Small intestine (tissue), 7 donors: ENCODE results near the gene LMCD1. TPM values are rescaled to one million over a fixed set of nuclear protein-coding genes. Genes with fewer than 3 reads are reported as not detected.

Experiments
- DNase-seq, 2 donors: peaks; one replicate each; pipeline versions ENCODE4 v3.0.0 to v3.0.0-alpha.2; 2013
- FAIRE-seq: peaks from 2 replicates; lab custom pipeline; 2012; peaks lifted over from hg19 to GRCh38; lab: Jason Lieb, UNC
- H3K27ac ChIP-seq, 3 donors: one replicate each; pipeline ENCODE4 v1.5.1; 2013; ENCODE audit warnings: low read length in 2 of 3, mild to moderate bottlenecking in 2 of 3, control low read depth in 1 of 3, inconsistent platforms in 1 of 3, low read depth in 1 of 3, moderate library complexity in 1 of 3
- H3K27me3 ChIP-seq, 3 donors: one replicate each; pipeline ENCODE4 v1.6.1; 2013; ENCODE audit warnings: low read length in 3 of 3, inconsistent platforms in 1 of 3; ENCODE audit not compliant: control insufficient read depth in 3 of 3, insufficient read depth in 3 of 3
- H3K36me3 ChIP-seq, 3 donors: one replicate each; pipeline ENCODE4 v1.6.1; 2013; ENCODE audit warnings: low read length in 3 of 3, inconsistent platforms in 1 of 3, low read depth in 1 of 3, mild to moderate bottlenecking in 1 of 3, moderate library complexity in 1 of 3; ENCODE audit not compliant: control insufficient read depth in 3 of 3, insufficient read depth in 2 of 3
- H3K4me1 ChIP-seq, 3 donors: one replicate each; pipeline ENCODE4 v1.6.1; 2013; ENCODE audit warnings: low read length in 2 of 3, inconsistent platforms in 1 of 3, low read depth in 1 of 3, mild to moderate bottlenecking in 1 of 3, moderate library complexity in 1 of 3; ENCODE audit not compliant: control insufficient read depth in 3 of 3, insufficient read depth in 2 of 3
- H3K4me3 ChIP-seq, 3 donors: one replicate each; pipeline ENCODE4 v1.5.1; 2013; ENCODE audit warnings: low read length in 3 of 3, control low read depth in 1 of 3, inconsistent platforms in 1 of 3, low read depth in 1 of 3, mild to moderate bottlenecking in 1 of 3, moderate library complexity in 1 of 3
- H3K9me3 ChIP-seq, 2 donors: one replicate each; pipeline ENCODE4 v1.6.1; 2013; ENCODE audit warnings: low read depth in 1 of 2, low read length in 1 of 2; ENCODE audit not compliant: control insufficient read depth in 2 of 2, insufficient read depth in 1 of 2
- WGBS, 3 donors: extraction: QIAGEN DNeasy Blood & Tissue Kit; methylation state at CpG; one replicate each; pipeline ENCODE4 v1.1.7; 2013; 5-methylcytosine and 5-hydroxymethylcytosine counted together
- polyA plus RNA-seq, 4 donors: library from polyadenylated mRNA; stranded (reverse) in 3 of 4; unstranded in 1 of 4; fragments of 200-250 nt in 3 of 4; fragments of 120-200 nt in 1 of 4; gene quantifications; one replicate each; pipeline versions ENCODE4 v1.2.1 to v1.2.3, GENCODE V29; 2013
- donor health status: healthy with polysubstance abuse.
- donor health status: control.
- donor health status: control.
- donor health status: Bipolar disorder and iron deficiency.
- donor health status: healthy.

LMCD1 gene
- polyA plus RNA-seq, 4 donors = 2.5 to 29.4 (median 14.7) TPM

DNA sequence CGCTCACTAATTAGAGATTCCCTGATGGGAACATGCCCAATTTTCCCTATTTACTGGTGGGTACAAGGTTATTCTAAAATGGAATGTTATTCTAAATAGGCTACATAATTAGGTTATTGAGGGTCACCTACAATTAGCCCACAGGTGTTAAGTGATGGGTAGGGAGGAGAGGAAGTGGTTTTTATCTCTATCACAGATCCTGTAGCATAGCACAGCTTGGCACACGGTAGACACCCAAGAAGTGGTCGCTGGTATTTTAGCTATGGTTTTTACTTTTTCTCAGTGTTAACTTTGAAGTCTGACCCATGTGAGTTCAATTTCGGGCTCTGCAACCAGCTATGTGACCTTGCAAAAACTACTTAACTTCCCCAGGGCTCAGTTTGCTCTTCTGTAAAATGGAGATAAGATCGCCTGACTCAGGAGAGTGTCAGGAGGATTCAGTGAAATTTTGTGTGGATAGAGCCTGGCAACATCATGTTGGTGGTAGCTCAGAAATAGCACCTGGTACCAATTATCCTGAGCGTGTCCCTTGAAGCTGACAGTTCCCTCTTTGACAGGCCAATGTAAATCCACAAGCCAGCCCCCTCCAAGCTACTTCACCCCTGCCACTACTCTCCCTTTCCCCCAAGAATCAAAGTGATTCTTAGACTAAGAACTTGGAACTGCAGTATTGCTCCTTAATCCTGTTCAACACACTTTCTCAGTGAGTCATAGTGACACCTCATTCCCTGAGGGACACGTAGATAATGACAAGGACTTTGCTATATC, 8.7 kb upstream of the LMCD1 start:
- FAIRE-seq = no peak
- 77 to 82% (median 77%) methylated on average over 7 of the region's 7 CpGs for WGBS, 3 donors

DNA sequence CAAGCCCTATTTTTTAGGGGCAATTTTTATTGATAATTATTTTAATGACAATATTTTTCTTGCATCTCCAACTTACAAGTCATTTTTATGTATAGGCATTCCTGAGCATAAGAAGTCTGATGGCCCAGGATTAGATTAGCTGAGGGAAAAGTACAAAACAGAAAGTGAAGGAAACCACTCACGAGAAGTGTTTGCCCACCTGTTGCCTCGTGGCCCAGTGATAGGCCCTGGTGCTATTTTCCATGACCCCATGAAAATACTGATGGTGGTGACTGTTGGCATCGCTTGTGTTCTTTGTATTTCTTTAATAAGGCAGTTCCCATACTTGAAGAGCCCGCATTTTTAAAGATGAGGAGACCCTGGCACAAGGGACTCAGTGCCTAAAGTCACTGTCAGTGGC, 7.9 kb upstream of the LMCD1 start:
- H3K4me3 ChIP-seq = no peak overlapping the region
- FAIRE-seq = no peak
- H3K9me3 ChIP-seq = peaks cover 0 to 3% of the 10 kb centered on the region in 2 donors
- H3K4me1 ChIP-seq = peaks cover 0 to 15% (median 0%) of the 10 kb centered on the region in 3 donors
- H3K36me3 ChIP-seq = peaks cover 0 to 2% (median 0%) of the 10 kb centered on the region in 3 donors
- H3K27me3 ChIP-seq = peaks cover 0 to 9% (median 0%) of the 10 kb centered on the region in 3 donors
- no peak for DNase-seq
- H3K27ac ChIP-seq = no peak overlapping the region
- WGBS, 3 donors = 87 to 94% (median 88%) methylated on average over 4 of the region's 4 CpGs

More for the DNA sequence above, 8.7 kb upstream of the LMCD1 start:
- Histone ChIP-seq H3K9me3 (no peaks in the 10 kb centered on the region), H3K27me3 (peaks cover 0 to 9% (median 0%) of the 10 kb centered on the region in 3 donors), H3K27ac (no peak overlapping the region), H3K36me3 (peaks cover 0 to 2% (median 0%) of the 10 kb centered on the region in 3 donors), H3K4me3 (no peak overlapping the region), H3K4me1 (peaks cover 0 to 15% (median 0%) of the 10 kb centered on the region in 3 donors)
- DNase-seq = peak; percentile 17 to 66

DNA sequence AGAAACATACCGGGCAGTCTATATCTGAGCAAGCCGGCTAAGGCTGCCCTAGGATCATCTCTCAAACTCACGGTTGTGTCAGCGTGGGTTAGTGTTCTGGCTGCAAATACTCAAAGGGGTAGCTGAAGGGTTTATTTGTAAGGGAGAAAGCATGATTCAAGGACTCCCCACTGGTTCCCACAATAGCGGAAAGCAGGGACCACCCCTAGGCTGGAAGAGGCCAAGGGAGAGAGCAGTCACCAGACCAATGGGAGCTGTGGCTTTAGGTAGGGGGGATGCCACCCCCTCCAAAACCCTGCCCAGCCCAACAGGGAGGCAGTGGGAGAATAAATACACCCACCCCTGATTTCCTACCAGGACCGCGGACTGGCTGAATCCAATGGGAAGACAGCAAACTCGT, 7.3 kb upstream of the LMCD1 start:
- no peak for FAIRE-seq
- H3K36me3 ChIP-seq = peaks cover 0 to 2% (median 0%) of the 10 kb centered on the region in 3 donors
- H3K27me3 ChIP-seq = peaks cover 0 to 4% (median 0%) of the 10 kb centered on the region in 3 donors

DNA sequence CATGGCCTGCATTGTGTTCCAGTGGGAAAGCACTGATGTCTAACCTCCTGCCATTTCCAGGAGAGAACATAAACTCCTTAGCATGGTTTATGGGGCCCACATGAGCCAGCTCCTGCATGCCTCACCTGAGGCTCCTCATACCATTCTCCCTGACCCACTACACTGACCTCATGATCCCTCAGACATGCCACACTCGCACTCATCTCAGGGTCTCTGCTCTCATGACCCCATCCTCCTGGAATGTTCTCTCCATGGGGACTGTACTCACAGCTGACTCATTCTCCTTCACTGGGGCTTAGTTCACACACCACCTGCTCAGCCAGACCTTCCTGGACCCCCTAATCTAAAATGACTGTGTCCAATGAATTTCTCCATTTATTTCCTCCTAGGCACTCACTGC, 4.0 kb upstream of the LMCD1 start:
- WGBS, 3 donors = 85 to 93% (median 90%) methylated on average over 1 of the region's 1 CpG
- no peak for FAIRE-seq

More for the DNA sequence above, 7.3 kb upstream of the LMCD1 start:
- 96% methylated on average over 8 of the region's 8 CpGs for WGBS, 3 donors
- no peak overlapping the region for H3K27ac ChIP-seq
- peaks cover 0 to 3% of the 10 kb centered on the region in 2 donors for H3K9me3 ChIP-seq
- H3K4me1 ChIP-seq = peaks cover 0 to 15% (median 0%) of the 10 kb centered on the region in 3 donors
- DNase-seq = no peak
- no peak overlapping the region for H3K4me3 ChIP-seq

DNA sequence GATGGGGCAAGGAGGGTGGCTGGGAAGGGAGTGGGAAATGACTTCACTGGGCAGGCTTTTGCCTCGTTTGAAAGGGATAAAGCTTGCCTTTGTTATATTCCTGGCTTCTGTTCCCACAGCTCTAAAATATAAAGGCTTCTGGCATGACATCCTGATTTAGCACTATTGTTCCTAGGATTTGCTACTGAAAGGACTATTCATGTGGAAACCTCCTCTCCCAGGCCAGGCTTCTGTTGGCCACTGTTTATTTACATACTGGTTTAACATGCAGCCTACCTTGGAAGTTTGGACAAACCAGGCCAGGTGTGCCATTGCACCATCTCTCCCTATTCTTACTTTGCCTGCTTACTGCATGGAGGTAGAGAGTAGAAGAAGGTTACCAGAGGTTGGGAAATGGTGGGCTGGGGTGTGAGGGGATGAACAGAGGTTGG, 2.4 kb upstream of the LMCD1 start:
- H3K36me3 ChIP-seq = peaks cover 0 to 2% (median 0%) of the 10 kb centered on the region in 3 donors
- WGBS, 3 donors = 26 to 44% (median 43%) methylated on average over 1 of the region's 1 CpG
- no peak for FAIRE-seq
- no peaks in the 10 kb centered on the region for H3K27me3 ChIP-seq
- H3K4me1 ChIP-seq = peaks cover 0 to 17% (median 0%) of the 10 kb centered on the region in 3 donors
- peaks cover 0 to 3% of the 10 kb centered on the region in 2 donors for H3K9me3 ChIP-seq
- no peak overlapping the region for H3K27ac ChIP-seq
- DNase-seq = no peak
- no peak overlapping the region for H3K4me3 ChIP-seq

More for the DNA sequence above, 4.0 kb upstream of the LMCD1 start:
- peaks cover 0 to 3% of the 10 kb centered on the region in 2 donors for H3K9me3 ChIP-seq
- H3K27me3 ChIP-seq = no peaks in the 10 kb centered on the region
- DNase-seq = no peak
- peaks cover 0 to 23% (median 0%) of the 10 kb centered on the region in 3 donors for H3K4me1 ChIP-seq
- H3K4me3 ChIP-seq = no peak overlapping the region
- peaks cover 0 to 2% (median 0%) of the 10 kb centered on the region in 3 donors for H3K36me3 ChIP-seq
- H3K27ac ChIP-seq = no peak overlapping the region

DNA sequence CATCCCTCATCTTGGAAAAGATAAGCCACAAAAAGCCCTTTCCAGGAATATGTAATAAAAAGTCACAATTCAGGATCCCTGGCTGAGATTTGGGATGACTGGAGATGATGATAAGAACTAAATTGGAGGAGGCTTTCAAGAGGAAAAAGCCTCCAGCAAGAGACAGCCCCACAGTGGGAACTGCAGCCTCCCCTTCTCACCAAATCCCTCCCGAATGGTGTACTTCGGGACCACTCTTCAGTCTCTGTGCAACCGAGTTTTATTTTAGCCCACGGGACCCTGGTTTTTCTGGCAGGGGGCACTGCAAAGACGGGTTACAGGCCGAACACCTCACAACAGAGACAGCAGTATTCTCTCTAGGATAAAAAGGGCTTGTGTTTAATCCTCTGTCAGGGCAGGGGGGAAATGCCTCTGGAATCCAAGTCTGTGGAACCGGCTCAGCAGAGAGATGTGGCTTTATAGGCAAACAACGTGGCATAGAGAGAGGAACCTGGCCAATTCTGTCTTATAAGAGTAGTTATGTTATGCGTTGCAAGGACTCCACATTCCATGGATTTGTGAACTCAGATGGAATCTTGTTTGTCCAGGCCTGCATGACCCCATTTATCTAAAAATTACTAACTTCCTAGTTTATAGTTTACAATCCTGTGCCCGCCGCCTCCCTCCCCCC, 1.2 kb upstream of the LMCD1 start:
- 39 to 45% (median 44%) methylated on average over 11 of the region's 11 CpGs for WGBS, 3 donors
- H3K36me3 ChIP-seq = peaks cover 0 to 2% (median 0%) of the 10 kb centered on the region in 3 donors
- H3K4me3 ChIP-seq = no peak overlapping the region
- peaks cover 0 to 17% (median 0%) of the 10 kb centered on the region in 3 donors for H3K4me1 ChIP-seq
- H3K27ac ChIP-seq = peak overlapping the region in 2 of 3 donors; percentile 18 to 57
- FAIRE-seq = no peak
- no peaks in the 10 kb centered on the region for H3K27me3 ChIP-seq
- peak in 1 of 2 donors; percentile 42 for DNase-seq
- peaks cover 0 to 3% of the 10 kb centered on the region in 2 donors for H3K9me3 ChIP-seq

DNA sequence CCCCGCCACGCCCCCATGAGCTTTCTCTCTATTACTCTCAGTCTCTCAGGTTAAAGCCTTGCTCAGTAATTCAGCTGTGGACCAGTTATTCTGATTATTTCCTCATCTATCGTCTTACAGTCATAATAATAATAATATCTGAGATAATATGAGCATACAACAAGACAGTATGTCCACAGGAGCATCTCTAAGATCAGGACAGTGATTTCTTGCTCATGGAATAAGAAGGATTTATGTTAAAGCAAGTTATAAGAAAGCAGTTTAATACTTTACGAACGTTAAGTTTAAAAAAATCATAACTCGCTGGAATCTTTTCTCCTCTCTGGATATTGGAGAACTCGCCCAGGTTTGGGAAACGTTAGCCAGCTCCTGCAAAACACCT, 643 bp upstream of the LMCD1 start:
- no peak for FAIRE-seq
- whole genome bisulfite sequencing, 3 donors = 6 to 12% (median 7%) methylated on average over 7 to 8 of the region's 8 CpGs
- Histone ChIP-seq H3K27ac (peak overlapping the region; percentile 15 to 87 (median 84)), H3K9me3 (peaks cover 0 to 3% of the 10 kb centered on the region in 2 donors), H3K4me1 (peaks cover 0 to 17% (median 0%) of the 10 kb centered on the region in 3 donors), H3K27me3 (no peaks in the 10 kb centered on the region), H3K4me3 (peak overlapping the region in 2 of 3 donors; percentile 39 to 66), H3K36me3 (peaks cover 0 to 2% (median 0%) of the 10 kb centered on the region in 3 donors)
- no peak for DNase-seq

DNA sequence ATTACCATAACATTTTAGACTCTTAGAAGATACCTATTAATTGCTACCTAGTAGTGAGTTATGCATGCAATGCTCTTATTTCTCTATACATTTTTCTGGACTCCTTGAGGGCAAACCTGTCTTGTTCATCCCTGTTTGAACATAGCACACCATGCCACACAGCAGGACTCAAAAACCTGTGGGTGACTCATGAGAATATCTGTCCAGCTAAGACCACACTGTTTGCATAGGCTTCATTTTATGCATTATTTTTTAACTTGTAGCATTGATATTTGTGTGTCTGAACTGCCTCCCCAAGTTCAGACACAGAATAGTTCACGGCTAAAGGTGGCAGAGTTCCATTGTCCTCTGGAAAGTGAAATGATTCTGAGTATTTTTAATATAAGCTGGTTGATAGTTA, 1.8 kb downstream of the LMCD1 start:
- WGBS, 3 donors = 67 to 76% (median 72%) methylated on average over 1 of the region's 1 CpG
- H3K36me3 ChIP-seq = no peaks in the 10 kb centered on the region
- FAIRE-seq = no peak
- H3K27me3 ChIP-seq = no peaks in the 10 kb centered on the region
- H3K27ac ChIP-seq = peak overlapping the region in 1 of 3 donors; percentile 58
- no peaks in the 10 kb centered on the region for H3K9me3 ChIP-seq
- peaks cover 0 to 17% (median 5%) of the 10 kb centered on the region in 3 donors for H3K4me1 ChIP-seq
- H3K4me3 ChIP-seq = no peak overlapping the region
- no peak for DNase-seq
